ENCODE data around the gene HLA-DMA. TPM values are rescaled to one million over a fixed set of nuclear protein-coding genes. Genes with fewer than 3 reads are reported as not detected.

The HLA-DMA gene
- total and polyA plus RNA-seq, 2 of the 8 experiments (the other 6 are each of a cell fraction or from before 2014, with no cell fraction given), result 13.3 to 23.1 TPM

GRCh38 chr6:32971581-32972352 lies 18.9 kb upstream of the HLA-DMA start:
- 2% methylated on average over 58 of the region's 58 CpGs; no CpG with 5 or more reads in 1 of the 2 experiments for WGBS, 2 experiments (ENCODE audit: extremely low coverage in 1 of 2, insufficient coverage in 1 of 2, insufficient read length in 1 of 2, insufficient replicate concordance in 2 of 2, low coverage in 1 of 2, low lambda C conversion rate in 2 of 2, missing lambda C conversion rate in 1 of 2)
- peak; percentile 90 for TF ChIP-seq CREB1 (IDR thresholded peaks at IDR 0.05)
- peak; percentile 40 for TF ChIP-seq MAX (IDR thresholded peaks at IDR 0.05)
- no peak for TF ChIP-seq BRCA1 (IDR thresholded peaks at IDR 0.05; ENCODE audit: low read depth, low read length)
- TF ChIP-seq USF2 (IDR thresholded peaks at IDR 0.05; ENCODE audit: low read length), result peak; percentile 23
- TF ChIP-seq NRF1 (IDR thresholded peaks at IDR 0.05; ENCODE audit: low read depth, low read length), result peak; percentile 30
- peak; percentile 84 for TF ChIP-seq BACH1 (IDR thresholded peaks at IDR 0.05; ENCODE audit: low read length)
- peak in 1 of 2 experiments; percentile 99; a peak in 2 of 3 replicates for TF ChIP-seq POLR2A (IDR thresholded peaks at IDR 0.05; ENCODE audit: control extremely low read depth in 1 of 2, low read depth in 2 of 2, low read length in 2 of 2)
- peak; percentile 98 for TF ChIP-seq EGR1 (IDR thresholded peaks at IDR 0.05; ENCODE audit: borderline replicate concordance, low read depth, low read length)
- no peak for TF ChIP-seq RXRA (IDR thresholded peaks at IDR 0.05; ENCODE audit: insufficient read depth, low read depth, low read length)
- TF ChIP-seq SIX5 (IDR thresholded peaks at IDR 0.05; ENCODE audit: low read depth, low read length), result no peak
- TF ChIP-seq CHD2 (IDR thresholded peaks at IDR 0.05; ENCODE audit: low read length), result peak; percentile 58; the same call in 1 of the 2 replicates

More at GRCh38 chr6:32971581-32972352, 18.9 kb upstream of the HLA-DMA start:
- peak overlapping the region; percentile 93; the same call in 1 of the 2 replicates for H2AK5ac ChIP-seq (ENCODE audit: low read depth, low read length)
- H3K23ac ChIP-seq (ENCODE audit: insufficient read length), result no peak overlapping the region
- peak overlapping the region; percentile 91 for H3K56ac ChIP-seq (replicated peaks; ENCODE audit: insufficient read length, low read depth, low read length)
- no peak overlapping the region for H3K14ac ChIP-seq (ENCODE audit: insufficient read length)
- H3K4me3 ChIP-seq (ENCODE audit: extremely low read depth in 1 of 4, insufficient read depth in 2 of 4, low read depth in 3 of 4, low read length in 4 of 4), result peak overlapping the region; percentile 90 to 99 (median 98)
- peak overlapping the region; percentile 99 for H3K27ac ChIP-seq (ENCODE audit: low read depth, low read length)
- no peaks in the 10 kb centered on the region for H3K27me3 ChIP-seq (replicated peaks in 1 of 4; ENCODE audit: control insufficient read depth in 3 of 4, extremely low read depth in 1 of 4, insufficient read depth in 3 of 4, low read length in 3 of 4)
- ChIA-PET CTCF (ENCODE audit: partially characterized antibody) (interaction anchor here (0.5 to 14.6 kb wide), 14 partner anchors 11 to 1164 kb away, joined by 3 to 110 read pairs (median 4); partner anchors contain the start of genes B3GALT4, GPSM3, HLA-DMA and TAP2), POLR2A (ENCODE audit: partially characterized antibody) (interaction anchor here (0.6 to 33.3 kb wide), 99 partner anchors 6 to 1242 kb away, joined by 3 to 1158 read pairs (median 4); partner anchors contain the start of genes ATF6B, B3GALT4, BRD2 and COL11A2)
- peak overlapping the region; percentile 12; the same call in 1 of the 2 replicates for H2BK15ac ChIP-seq (ENCODE audit: low read length)
- H2BK12ac ChIP-seq (ENCODE audit: low read depth, low read length), result peak overlapping the region; percentile 96; the same call in 1 of the 2 replicates
- peaks cover 4% of the 10 kb centered on the region for H3K79me1 ChIP-seq (ENCODE audit: low read depth, low read length)
- H2BK5ac ChIP-seq (ENCODE audit: low read depth, low read length), result peak overlapping the region; percentile 100
- DNase-seq (ENCODE audit: low read depth in 1 of 2, low spot score in 2 of 2) (peak; percentile 98 to 99), FAIRE-seq (no peak)
- peaks cover 25 to 48% (median 35%) of the 10 kb centered on the region in 4 experiments for H3K36me3 ChIP-seq (ENCODE audit: control insufficient read depth in 2 of 4, insufficient read depth in 4 of 4, low read length in 3 of 4)
- H3K4me1 ChIP-seq (replicated peaks in 1 of 4; ENCODE audit: control insufficient read depth in 3 of 4, insufficient read depth in 4 of 4, low read length in 3 of 4), result peaks cover 0 to 14% (median 7%) of the 10 kb centered on the region in 4 experiments; a peak in 5 of 7 replicates
- no peak overlapping the region for H2AFZ ChIP-seq (ENCODE audit: low read length)
- peak overlapping the region; percentile 92 for H4K91ac ChIP-seq (replicated peaks; ENCODE audit: insufficient read length, low read length)
- H3K4me2 ChIP-seq (ENCODE audit: insufficient read depth in 1 of 2, low read depth in 2 of 2, low read length in 2 of 2), result peak overlapping the region; percentile 75 to 90
- peaks cover 41 to 44% of the 10 kb centered on the region in 2 experiments for H4K20me1 ChIP-seq (replicated peaks in 1 of 2; ENCODE audit: control insufficient read depth in 1 of 2, insufficient read depth in 2 of 2, low read length in 2 of 2)
- peak overlapping the region; percentile 62 for H4K5ac ChIP-seq (ENCODE audit: insufficient read length, low read depth, low read length)
- peak overlapping the region; percentile 92 to 100 (median 96) for H3K9ac ChIP-seq (replicated peaks in 1 of 4; ENCODE audit: extremely low read depth in 1 of 4, low read depth in 3 of 4, low read length in 3 of 4)
- H3K23me2 ChIP-seq (ENCODE audit: low read depth, low read length), result peaks cover 22% of the 10 kb centered on the region
- H2BK20ac ChIP-seq (ENCODE audit: low read length), result no peak overlapping the region
- H2BK120ac ChIP-seq (replicated peaks; ENCODE audit: low read depth, low read length), result no peak overlapping the region
- H3K18ac ChIP-seq (ENCODE audit: extremely low read depth, low read length), result peak overlapping the region; percentile 97
- H4K8ac ChIP-seq (ENCODE audit: extremely low read depth, insufficient read depth, low read length), result peak overlapping the region; percentile 97; the same call in 1 of the 2 replicates
- H3K9me3 ChIP-seq (ENCODE audit: insufficient read depth in 2 of 2, low read depth in 1 of 2, low read length in 1 of 2), result no peaks in the 10 kb centered on the region; a peak in 2 of 4 replicates
- H3K4ac ChIP-seq (replicated peaks; ENCODE audit: insufficient read length, low read depth, low read length), result peak overlapping the region; percentile 99
- H3K79me2 ChIP-seq (ENCODE audit: control insufficient read depth in 1 of 2, insufficient read depth in 2 of 2, low read length in 2 of 2), result peaks cover 43 to 79% of the 10 kb centered on the region in 2 experiments

All from H1 (cell line).